Smooth muscle cell (in vitro differentiated cells): ENCODE measurements around the gene APBA1. TPM values are rescaled to one million over a fixed set of nuclear protein-coding genes. Genes with fewer than 3 reads are reported as not detected.

Experiments used
- DNase-seq: peaks from one replicate; lab custom pipeline; 2025; ENCODE audit not compliant: unreplicated experiment; lab: John Stamatoyannopoulos, UW
- H2AFZ ChIP-seq: fragments of 200-600 bp; sonication (generic); 2 replicates; pipeline ENCODE4 v1.6.0; 2016; ENCODE audit warnings: antibody characterized with exemption, low read depth, mild to moderate bottlenecking
- H3F3A ChIP-seq: fragments of 200-600 bp; sonication (generic); 2 replicates; pipeline ENCODE4 v1.6.0; 2017; ENCODE audit warnings: antibody characterized with exemption, low read depth
- H3K27ac ChIP-seq: fragments of 200-600 bp; sonication (generic); 2 replicates; pipeline ENCODE4 v1.5.1; 2016; ENCODE audit warnings: low read depth, mild to moderate bottlenecking
- H3K27me3 ChIP-seq: fragments of 200-600 bp; sonication (generic); 2 replicates; pipeline ENCODE4 v1.6.1; 2016; ENCODE audit warnings: low read depth, mild to moderate bottlenecking
- H3K36me3 ChIP-seq: fragments of 200-600 bp; sonication (generic); 2 replicates; pipeline ENCODE4 v1.5.1; 2016; ENCODE audit warnings: low read depth
- H3K4me1 ChIP-seq: fragments of 200-600 bp; sonication (generic); 2 replicates; pipeline ENCODE4 v1.5.1; 2016; ENCODE audit warnings: low read depth
- H3K4me2 ChIP-seq: fragments of 200-600 bp; sonication (generic); 2 replicates; pipeline ENCODE4 v1.6.0; 2016; ENCODE audit warnings: mild to moderate bottlenecking
- H3K4me3 ChIP-seq: fragments of 200-600 bp; sonication (generic); 2 replicates; pipeline ENCODE4 v1.5.1; 2016; ENCODE audit warnings: mild to moderate bottlenecking
- H3K79me2 ChIP-seq: fragments of 200-600 bp; sonication (generic); 2 replicates; pipeline ENCODE4 v1.6.0; 2016; ENCODE audit warnings: low read depth, mild to moderate bottlenecking
- H3K9ac ChIP-seq: fragments of 200-600 bp; sonication (generic); 2 replicates; pipeline ENCODE4 v1.6.0; 2016; ENCODE audit warnings: low read depth
- H3K9me3 ChIP-seq: fragments of 200-600 bp; sonication (generic); replicated peaks from 2 replicates; pipeline ENCODE4 v1.5.1; 2016; ENCODE audit warnings: low read depth
- H4K20me1 ChIP-seq: fragments of 200-600 bp; sonication (generic); 2 replicates; pipeline ENCODE4 v1.6.0; 2016; ENCODE audit warnings: low read depth
- CTCF ChIP-seq: fragments of 200-600 bp; sonication (generic); IDR thresholded peaks from 2 replicates; pipeline ENCODE4 v1.5.1; 2017; ENCODE audit warnings: borderline replicate concordance, mild to moderate bottlenecking, antibody characterized with exemption; ENCODE audit not compliant: insufficient read depth, poor library complexity, severe bottlenecking
- WGBS: methylation state at CpG from one replicate; pipeline ENCODE4 v1.1.7; 2016; ENCODE audit warnings: low lambda C conversion rate; 5-methylcytosine and 5-hydroxymethylcytosine counted together
- polyA plus RNA-seq: library from polyadenylated mRNA; unstranded; fragments of >200 nt; fragmentation: Nextera tagmentation; extraction: Ambion mirVana; gene quantifications from 2 replicates; pipeline ENCODE4 v1.2.1, GENCODE V29; 2016
- total RNA-seq: library from RNA; depleted of rRNA; stranded (reverse); fragments of >200 nt; gene quantifications from 2 replicates; pipeline ENCODE4 v1.2.3, GENCODE V29; 2014

Gene APBA1
- total and polyA plus RNA-seq, 2 experiments from 2014 or later = 1.4 to 6.1 TPM

GRCh38 chr9:69633716-69634115, 38.5 kb downstream of the APBA1 start:
- TF ChIP-seq CTCF = no peak
- no peak for DNase-seq
- Histone ChIP-seq H3K9me3 (no peaks in the 10 kb centered on the region), H3K4me1 (no peaks in the 10 kb centered on the region), H4K20me1 (no peaks in the 10 kb centered on the region), H3K36me3 (no peaks in the 10 kb centered on the region), H3K4me3 (no peak overlapping the region), H2AFZ (no peak overlapping the region), H3K27ac (no peak overlapping the region), H3K4me2 (no peak overlapping the region), H3F3A (no peaks in the 10 kb centered on the region), H3K9ac (no peak overlapping the region), H3K27me3 (no peaks in the 10 kb centered on the region), H3K79me2 (no peaks in the 10 kb centered on the region)
- 92% methylated on average over 1 of the region's 1 CpG for WGBS

- Histone ChIP-seq H3K9me3 (no peaks in the 10 kb centered on the region), H3K4me2 (no peak overlapping the region), H3K27ac (no peak overlapping the region), H3F3A (no peaks in the 10 kb centered on the region), H3K27me3 (no peaks in the 10 kb centered on the region), H3K36me3 (no peaks in the 10 kb centered on the region), H2AFZ (no peak overlapping the region), H3K9ac (no peak overlapping the region), H3K4me3 (no peak overlapping the region), H4K20me1 (no peaks in the 10 kb centered on the region), H3K4me1 (no peaks in the 10 kb centered on the region), H3K79me2 (no peaks in the 10 kb centered on the region)
- DNase-seq = no peak
- WGBS = 61% methylated on average over 3 of the region's 3 CpGs
- no peak for TF ChIP-seq CTCF
These were observed 39.4 kb downstream of the APBA1 start for GRCh38 chr9:69632768-69633167.

GRCh38 chr9:69627281-69627680, 44.9 kb downstream of the APBA1 start:
- no peak for DNase-seq
- no peaks in the 10 kb centered on the region for H3K27me3 ChIP-seq
- no peak overlapping the region for H2AFZ ChIP-seq
- H3K4me1 ChIP-seq = no peaks in the 10 kb centered on the region
- no peaks in the 10 kb centered on the region for H3K79me2 ChIP-seq
- no peaks in the 10 kb centered on the region for H4K20me1 ChIP-seq
- H3K4me2 ChIP-seq = no peak overlapping the region
- H3K27ac ChIP-seq = no peak overlapping the region
- WGBS = 78% methylated on average over 3 of the region's 3 CpGs
- H3K9ac ChIP-seq = no peak overlapping the region
- no peak for TF ChIP-seq CTCF
- H3F3A ChIP-seq = no peaks in the 10 kb centered on the region
- H3K36me3 ChIP-seq = no peaks in the 10 kb centered on the region
- no peak overlapping the region for H3K4me3 ChIP-seq
- H3K9me3 ChIP-seq = no peaks in the 10 kb centered on the region

GRCh38 chr9:69623276-69623675, 48.9 kb downstream of the APBA1 start:
- Histone ChIP-seq H2AFZ (no peak overlapping the region), H3K4me3 (no peak overlapping the region), H3K4me2 (no peak overlapping the region), H3K27ac (no peak overlapping the region), H3K27me3 (no peaks in the 10 kb centered on the region), H3K9ac (no peak overlapping the region), H3K4me1 (no peaks in the 10 kb centered on the region), H3K9me3 (no peaks in the 10 kb centered on the region), H3K36me3 (no peaks in the 10 kb centered on the region), H3F3A (no peaks in the 10 kb centered on the region), H4K20me1 (no peaks in the 10 kb centered on the region), H3K79me2 (no peaks in the 10 kb centered on the region)
- DNase-seq = no peak
- TF ChIP-seq CTCF = no peak
- WGBS = 64% methylated on average over 3 of the region's 3 CpGs
